Stimulated activated CD8-positive, alpha-beta memory T cell treated with anti-CD3 and anti-CD28 coated beads, Interleukin-4, amount 100 ng/mL, for 24 hours (primary cell): ENCODE data around the gene UBE2S.

Experiments used
- DNase-seq: peaks from one replicate; pipeline ENCODE4 v3.0.0-alpha.2; 2020; ENCODE audit warnings: low read depth

The UBE2S gene

DNA sequence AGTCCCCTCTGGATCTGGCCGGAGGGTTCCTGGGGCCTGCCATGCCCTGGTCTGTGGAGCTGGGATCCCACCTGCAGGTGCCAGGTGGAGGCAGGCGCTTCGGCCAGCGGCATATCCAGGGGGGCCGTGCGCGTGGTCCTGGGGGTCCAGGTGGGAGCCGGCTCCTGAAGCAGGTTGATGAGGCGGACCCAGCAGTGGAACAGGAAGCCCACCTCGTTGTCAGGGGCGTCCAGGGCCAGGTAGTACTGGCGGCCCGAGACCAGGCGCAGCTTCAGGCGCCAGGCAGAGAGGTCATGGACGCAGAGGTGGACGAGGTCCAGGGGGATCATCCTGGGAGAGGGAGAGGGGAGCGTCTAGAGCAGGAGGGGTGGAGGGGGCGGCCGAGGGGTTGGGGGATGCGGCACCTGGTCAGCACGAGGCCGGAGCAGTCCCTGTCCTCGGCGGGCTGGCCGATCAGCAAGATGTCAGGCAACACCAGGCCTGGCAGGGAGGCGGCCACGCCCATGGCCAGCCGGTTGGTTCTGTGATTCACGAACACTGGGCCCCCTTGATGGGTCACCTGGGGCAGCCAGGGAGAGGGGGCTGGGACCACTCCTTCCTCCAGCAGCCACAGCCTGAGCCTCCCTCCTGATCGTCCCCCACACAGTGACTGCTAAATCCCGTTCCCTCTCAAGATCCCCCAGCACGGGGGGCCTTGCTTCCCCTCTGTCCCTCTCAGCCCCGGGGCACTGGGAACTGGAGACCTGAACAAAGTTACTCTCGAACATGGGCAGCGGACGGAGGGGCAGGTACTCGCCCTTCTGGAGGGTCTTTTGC is 45.2 kb downstream of the UBE2S start:
- DNase-seq = no peak

DNA sequence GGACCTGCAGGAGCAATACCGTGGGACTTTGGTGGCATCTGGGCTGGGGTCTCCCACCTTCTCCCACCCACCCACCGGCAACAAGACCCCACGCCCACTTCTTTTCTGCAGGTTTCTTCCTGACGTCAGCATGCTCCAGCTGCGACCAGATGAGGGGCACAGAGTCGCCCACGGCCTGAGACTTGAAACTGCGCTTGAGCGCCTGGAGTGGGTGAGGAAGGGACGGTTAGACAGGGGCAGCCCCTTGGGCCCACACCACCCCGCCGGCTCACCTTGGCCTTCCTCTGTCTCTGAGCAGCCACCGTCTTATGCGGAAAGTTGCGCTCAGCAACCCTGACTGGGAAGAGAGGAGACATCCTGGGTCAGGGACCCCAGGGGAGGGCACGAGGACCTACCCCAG is 46.7 kb downstream of the UBE2S start:
- no peak for DNase-seq

DNA sequence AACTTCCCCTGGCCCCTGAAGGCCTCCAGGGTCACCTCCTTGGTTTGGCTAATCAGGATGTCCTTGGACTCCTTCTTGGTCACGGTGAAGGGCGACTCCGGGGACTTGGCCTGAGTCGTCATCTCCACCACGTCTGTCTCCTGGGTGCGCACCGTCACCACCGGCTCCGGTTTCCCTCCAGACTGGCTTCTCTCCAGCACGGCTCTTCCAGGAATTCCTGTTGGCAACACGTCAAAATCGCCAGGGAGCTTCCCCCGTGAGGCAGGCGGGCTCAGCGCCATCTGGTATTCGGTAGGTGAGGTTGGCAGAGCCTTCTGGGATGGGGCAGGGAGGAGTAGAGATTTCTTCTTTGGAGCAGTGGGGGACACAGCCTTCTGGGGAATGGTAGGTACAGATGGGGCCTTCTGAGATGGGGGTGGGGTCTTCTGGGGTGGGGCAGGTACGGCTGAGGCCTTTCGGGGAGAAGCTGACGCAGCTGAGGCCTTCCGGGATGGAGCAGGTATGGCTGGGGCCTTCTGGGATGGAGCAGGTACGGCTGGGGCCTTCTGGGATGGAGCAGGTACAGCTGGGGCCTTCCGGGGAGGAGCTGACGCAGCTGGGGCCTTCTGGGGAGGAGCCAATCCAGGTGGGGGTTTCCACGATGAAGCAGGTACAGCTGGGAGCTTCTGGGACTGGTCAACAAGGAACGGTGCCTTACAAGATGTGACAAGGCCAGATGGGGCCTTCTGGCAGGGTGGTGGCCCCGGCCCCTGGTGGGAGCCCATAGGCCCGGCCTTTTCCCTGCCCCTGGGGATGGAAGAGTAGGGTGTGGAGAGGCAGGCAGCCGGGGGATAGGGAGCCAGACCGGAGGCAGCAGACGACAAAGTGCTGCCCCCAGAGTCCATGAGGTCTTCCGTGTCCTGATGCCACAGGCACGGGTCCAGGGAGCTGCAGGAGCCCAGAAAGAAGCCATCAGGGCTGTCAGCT is 48.4 kb downstream of the UBE2S start:
- no peak for DNase-seq

DNA sequence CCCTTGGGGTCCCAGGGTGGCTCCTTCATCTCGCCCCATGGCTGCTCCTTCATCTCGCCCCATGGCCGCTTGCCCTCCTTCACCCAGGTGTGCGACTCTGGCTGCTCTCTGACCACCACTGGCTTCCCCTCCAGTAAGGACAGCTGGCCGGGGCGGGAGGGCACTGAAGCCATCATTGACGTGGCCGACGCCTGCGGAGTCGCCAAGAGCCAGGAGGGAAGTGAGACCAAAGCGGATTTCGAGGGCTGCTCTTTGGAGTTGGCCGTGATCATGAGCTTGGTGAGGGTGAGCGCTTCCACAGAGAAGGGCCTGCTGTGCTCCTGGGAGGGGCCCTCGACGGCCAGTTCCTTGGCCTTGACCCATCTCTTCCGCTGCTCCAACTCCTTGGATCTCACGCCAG is 49.1 kb downstream of the UBE2S start:
- DNase-seq = no peak

DNA sequence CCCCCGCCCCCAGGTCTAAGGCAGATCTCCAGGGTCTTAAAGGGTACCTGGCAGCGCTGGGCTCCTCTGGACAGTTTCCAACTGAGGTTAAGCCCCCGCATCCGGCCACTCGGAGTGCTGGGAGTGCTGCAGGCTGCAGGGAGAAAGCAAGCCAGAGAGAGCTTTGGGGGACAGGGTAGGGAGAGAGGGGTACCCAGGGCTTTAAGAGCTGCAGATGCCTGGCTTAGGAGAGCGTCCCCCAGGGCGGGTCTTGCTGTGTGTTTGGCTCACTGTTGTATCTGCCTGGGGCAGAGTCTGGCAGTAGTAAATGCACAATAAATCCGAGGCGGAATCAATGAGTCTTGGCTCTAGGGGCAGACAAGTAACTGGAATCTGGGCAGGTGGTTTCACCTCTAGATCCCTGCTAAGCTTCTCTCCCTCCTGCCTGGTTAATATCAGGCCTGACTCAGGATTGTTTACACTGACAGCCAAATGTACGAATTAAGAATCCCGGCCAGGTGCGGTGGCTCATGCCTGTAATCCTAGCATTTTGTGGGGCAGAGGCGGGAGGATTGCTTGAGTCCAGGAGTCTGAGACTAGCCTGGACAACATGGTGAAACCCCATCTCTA is 52.3 kb downstream of the UBE2S start:
- no peak for DNase-seq

DNA sequence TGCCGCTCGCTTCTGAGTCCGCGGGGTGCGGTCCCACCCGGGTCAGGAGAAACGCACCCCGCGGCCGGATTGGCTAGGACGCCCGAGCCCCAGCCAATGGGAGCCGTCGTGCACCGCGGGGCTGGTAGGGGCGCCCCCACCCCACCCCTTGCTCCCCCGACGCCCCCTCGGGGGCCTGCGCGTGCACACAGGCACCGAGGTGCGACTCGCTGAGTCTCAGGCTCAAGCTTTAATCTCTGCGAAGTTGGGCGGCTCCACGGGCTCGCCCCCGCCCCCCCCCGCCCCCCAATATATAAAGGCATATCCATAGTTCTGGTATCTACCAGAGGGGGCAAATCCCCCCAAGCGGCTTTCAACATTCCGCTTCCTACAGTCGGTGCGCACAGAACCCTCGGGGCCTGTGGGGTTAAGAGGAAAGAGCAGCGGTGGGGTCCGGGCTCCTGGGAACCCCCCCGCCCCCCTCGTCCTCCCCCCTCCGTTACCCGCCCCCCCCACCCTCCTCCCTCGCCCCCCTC is 52.8 kb downstream of the UBE2S start, which contains the start of gene COX6B2:
COX6B2 (minus strand) TSS at position 22 of the 515 bp plus-strand sequence. CDS start 198 bp downstream, outside the sequence.
- no peak for DNase-seq

DNA sequence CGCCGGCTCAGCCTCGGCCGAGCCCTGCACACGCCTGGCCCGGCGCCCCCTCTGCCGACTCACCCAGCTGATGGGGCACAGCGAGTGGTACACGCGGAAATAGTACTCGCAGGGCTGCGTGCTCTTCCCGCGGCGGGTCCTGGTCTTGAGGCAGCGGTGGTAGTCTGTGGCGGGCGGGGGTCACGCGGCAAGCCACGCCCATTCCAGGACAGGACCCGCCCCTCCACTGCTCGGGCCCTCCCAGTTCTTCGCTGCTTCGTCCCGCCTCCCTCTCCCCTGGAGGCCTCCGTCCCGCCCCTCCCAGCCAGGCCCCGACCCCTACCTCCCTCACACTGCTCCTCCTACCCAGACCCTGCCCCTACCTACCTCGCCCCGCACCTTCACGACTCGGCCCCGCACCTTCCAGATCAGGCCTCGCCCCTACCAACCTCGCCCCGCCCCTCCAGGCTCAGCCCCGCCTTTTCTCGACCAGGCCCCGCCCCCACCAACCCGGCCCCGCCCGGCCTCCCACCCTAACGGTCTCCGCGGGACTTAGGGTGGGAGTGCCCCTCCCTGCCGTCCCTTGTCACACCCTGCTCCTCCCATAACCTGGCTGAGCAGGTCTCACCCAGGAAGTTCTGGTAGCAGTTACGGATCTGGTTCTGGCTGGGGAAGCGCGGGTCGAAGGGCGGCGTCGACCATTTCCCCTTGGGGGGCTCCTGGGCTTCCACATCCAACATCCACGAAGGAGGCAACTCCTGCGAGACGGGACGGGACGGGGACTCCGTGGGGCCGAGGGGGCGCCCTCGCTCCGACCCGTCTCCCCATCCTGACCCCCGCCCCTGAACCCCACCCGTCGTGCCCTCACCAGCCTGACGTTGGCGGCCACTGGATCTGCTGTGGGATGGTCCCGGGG is 53.5 kb downstream of the UBE2S start:
- peak; percentile 38 for DNase-seq

DNA sequence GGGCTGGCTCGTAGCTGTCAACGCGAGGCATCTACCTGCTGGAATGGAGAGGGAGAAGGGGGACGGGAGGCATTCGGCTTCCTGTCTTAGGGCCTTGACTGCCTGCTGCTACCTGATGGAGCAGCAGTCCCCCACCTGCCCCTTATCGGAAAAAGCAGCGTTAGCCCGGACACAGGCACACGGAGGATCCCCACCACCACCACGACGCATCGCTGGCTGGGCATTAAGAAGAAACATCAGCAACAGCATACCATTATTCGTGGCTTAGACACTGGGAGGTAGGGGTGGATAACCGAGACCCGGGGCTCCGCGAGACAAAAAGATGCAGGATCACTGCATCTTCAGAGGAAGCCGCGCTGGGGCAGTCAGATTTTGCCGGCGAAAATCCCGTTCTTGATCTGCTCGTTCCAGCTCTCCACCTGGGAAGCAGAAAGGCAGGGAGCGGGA is 54.2 kb downstream of the UBE2S start:
- no peak for DNase-seq

DNA sequence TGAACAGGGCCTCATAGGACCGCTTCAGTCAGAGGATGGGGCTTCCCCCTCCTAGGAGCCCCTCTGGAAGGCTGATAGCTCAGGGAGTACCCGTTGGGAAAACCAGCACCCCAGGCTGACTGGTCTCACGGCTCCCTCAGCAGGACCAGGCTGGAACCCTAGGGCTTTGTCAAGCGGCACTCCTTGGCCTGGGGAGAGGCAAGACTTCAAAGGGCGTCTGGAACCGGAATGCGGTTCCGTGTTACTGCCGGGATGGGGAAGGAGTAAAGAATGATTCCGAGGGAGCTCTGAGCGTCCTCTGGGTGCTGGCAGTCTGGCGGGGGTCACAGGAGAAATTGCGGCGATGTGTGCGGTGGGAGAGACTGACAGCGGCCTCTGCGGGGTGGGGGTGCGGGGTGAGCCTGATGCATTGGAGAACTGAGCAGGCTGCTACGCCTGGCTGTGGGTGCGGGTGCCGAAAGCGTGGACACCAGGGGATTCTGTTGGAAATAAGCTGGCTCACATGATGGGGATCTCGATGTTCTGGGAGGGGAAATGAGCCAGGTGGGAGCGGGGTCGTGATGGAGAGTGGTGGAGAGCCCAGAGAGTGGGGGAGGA is 54.9 kb downstream of the UBE2S start:
- DNase-seq = no peak

DNA sequence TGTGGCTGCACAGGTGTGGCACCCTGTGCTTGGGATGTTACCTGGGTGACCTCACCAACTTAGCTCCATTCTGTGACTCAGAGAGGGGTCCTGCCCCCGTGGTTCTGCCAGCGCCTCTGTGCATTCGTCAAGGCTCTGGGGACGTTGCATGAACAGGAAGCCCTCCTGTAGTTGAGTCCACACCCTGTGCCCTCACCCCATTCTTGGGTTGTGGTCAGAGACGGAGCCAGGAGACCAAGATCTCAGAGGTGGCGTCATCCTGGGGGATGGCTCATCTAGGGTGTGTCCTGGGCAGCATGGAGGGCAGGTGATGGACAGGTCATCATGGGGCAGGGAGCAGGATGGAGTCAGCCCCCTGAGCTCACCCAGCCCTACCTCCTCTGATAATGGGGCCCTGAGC is 55.5 kb downstream of the UBE2S start:
- DNase-seq = no peak

DNA sequence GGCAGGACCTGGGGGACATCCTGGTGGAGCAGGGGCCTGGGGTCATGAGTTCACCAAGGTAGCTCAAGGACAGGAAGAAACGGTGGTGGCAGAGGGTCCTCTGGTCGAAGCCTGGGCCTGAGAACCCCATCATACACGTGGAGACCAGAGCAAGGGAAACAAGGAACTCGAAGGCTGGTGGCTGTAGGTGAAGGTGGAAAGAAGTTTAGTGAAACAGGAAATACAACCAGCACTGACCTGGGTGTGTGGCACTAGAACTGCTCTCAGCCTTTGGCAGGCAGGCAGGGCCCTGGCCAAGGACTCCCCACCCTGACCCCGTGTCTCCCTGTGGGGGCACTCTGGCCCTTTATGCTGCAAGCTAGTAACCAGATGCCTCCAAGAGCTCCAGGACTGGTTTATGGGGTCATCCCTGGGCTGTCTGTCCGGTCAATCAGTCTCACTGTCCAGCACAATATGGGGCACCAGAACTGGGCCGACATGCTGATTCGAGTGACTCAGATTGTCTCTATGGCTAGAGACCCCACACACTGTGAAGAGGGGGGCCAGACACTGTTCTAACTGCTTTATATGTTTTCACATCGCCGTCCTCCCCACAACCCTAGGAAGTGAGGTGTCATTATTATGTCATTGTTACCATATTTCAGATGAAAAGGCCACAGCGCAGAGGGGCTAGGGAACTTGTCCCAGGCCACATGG is 56.8 kb downstream of the UBE2S start:
- DNase-seq = no peak
